Astrocyte (in vitro differentiated cells and primary cell): ENCODE results near the gene SLITRK1.

Source experiments
- EZH2 ChIP-seq: IDR thresholded peaks from 2 replicates; pipeline ENCODE4 v1.6.1; 2012; ENCODE audit warnings: mild to moderate bottlenecking, low read length, inconsistent platforms; ENCODE audit not compliant: insufficient read depth
- TF ChIP-seq, protein P1 (sequence below): IDR thresholded peaks from 2 replicates; pipeline ENCODE4 v1.5.1; 2011; ENCODE audit warnings: low read depth, mild to moderate bottlenecking, inconsistent platforms, low read length, moderate library complexity; ENCODE audit not compliant: insufficient read depth

DNA sequence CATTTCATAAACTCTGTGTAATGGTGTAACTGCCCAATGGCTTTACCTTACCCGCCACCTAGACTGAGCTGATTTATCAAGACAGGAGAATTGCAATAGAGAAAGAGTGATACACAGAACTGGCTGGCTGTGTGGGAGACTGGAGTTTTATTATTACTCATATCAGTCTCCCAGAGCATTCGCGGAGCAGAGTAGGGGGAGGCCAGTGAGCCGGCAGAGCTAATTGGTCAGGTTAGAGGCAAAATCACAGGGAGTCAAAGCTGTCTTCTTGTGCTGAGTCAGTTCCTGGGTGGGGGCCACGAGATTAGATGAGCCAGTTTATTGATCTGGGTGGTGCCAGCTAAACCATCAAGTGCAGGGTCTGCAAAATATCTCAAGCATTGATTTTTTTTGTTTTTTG, 23.4 kb upstream of the SLITRK1 start:
- no peak for TF ChIP-seq EZH2
- TF ChIP-seq, protein P1, sequence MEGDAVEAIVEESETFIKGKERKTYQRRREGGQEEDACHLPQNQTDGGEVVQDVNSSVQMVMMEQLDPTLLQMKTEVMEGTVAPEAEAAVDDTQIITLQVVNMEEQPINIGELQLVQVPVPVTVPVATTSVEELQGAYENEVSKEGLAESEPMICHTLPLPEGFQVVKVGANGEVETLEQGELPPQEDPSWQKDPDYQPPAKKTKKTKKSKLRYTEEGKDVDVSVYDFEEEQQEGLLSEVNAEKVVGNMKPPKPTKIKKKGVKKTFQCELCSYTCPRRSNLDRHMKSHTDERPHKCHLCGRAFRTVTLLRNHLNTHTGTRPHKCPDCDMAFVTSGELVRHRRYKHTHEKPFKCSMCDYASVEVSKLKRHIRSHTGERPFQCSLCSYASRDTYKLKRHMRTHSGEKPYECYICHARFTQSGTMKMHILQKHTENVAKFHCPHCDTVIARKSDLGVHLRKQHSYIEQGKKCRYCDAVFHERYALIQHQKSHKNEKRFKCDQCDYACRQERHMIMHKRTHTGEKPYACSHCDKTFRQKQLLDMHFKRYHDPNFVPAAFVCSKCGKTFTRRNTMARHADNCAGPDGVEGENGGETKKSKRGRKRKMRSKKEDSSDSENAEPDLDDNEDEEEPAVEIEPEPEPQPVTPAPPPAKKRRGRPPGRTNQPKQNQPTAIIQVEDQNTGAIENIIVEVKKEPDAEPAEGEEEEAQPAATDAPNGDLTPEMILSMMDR, result no peak
